Right lobe of liver (tissue), 6 donors: ENCODE measurements around the gene HDAC9. TPM values are rescaled to one million over a fixed set of nuclear protein-coding genes. Genes with fewer than 3 reads are reported as not detected.

Experiments
- ATAC-seq, 4 donors: fragments of 200-7000 bp; cut with Tn5 transposase; one replicate each; pipeline ENCODE4 v1.9.1; 2020; ENCODE audit warnings: mild to moderate bottlenecking in 4 of 4, moderate library complexity in 4 of 4
- DNase-seq, 3 donors: peaks; one replicate each; pipeline ENCODE4 v3.0.0-alpha.2; 2020
- H3K27ac ChIP-seq, 3 donors: fragments of 200-600 bp; one replicate each; pipeline ENCODE4 v1.8.0; 2022
- H3K27me3 ChIP-seq, 2 donors: fragments of 200-600 bp; one replicate each; pipeline ENCODE4 v1.8.0; 2022
- H3K36me3 ChIP-seq, 4 donors: fragments of 200-600 bp; sonication (generic) in 1 of 4; one replicate each; pipeline versions ENCODE4 v1.5.1 to v1.8.0; 2017 to 2022; ENCODE audit warnings: control low read depth in 1 of 4
- H3K4me1 ChIP-seq, 4 donors: fragments of 200-600 bp; sonication (generic) in 1 of 4; one replicate each; pipeline versions ENCODE4 v1.5.1 to v1.8.0; 2017 to 2022; ENCODE audit warnings: control low read depth in 1 of 4
- H3K4me3 ChIP-seq, 3 donors: fragments of 200-600 bp; one replicate each; pipeline ENCODE4 v1.8.0; 2022
- H3K9me3 ChIP-seq, 4 donors: fragments of 200-600 bp; sonication (generic) in 1 of 4; one replicate each; pipeline versions ENCODE4 v1.5.1 to v1.8.0; 2017 to 2022; ENCODE audit warnings: control low read depth in 1 of 4
- CTCF ChIP-seq, 4 donors: fragments of 200-600 bp in 3 of 4; fragments of 450-650 bp in 1 of 4; IDR thresholded peaks; one replicate each; pipeline versions ENCODE4 v1.5.1 to v1.8.0; 2016 to 2022; ENCODE audit warnings: antibody characterized with exemption in 4 of 4, mild to moderate bottlenecking in 2 of 4
- POLR2A ChIP-seq: fragments of 450-650 bp; IDR thresholded peaks from one replicate; pipeline ENCODE4 v1.6.1; 2017; ENCODE audit warnings: antibody characterized with exemption, mild to moderate bottlenecking
- WGBS: methylation state at CpG from one replicate; pipeline ENCODE4 v1.1.6; 2018; ENCODE audit warnings: low coverage, low lambda C conversion rate; ENCODE audit not compliant: insufficient coverage; ENCODE audit errors: missing lambda C conversion rate; 5-methylcytosine and 5-hydroxymethylcytosine counted together
- intact Hi-C, 2 donors: fragments of 100-400 bp; cut with DNase I; formaldehyde crosslinking; loops; one replicate each; pipeline versions ENCODE4 v1.11.2 to v1.14.1; 2022
- total RNA-seq, 6 experiments: library from RNA; depleted of rRNA in 2 of 6; stranded (reverse); fragments of >200 nt in 2 of 6; fragmentation: NEBNext Ultra II Directional in 3 of 6; extraction: Animal tissue kit (Norgen Biotek cat#: 25700) in 3 of 6; gene quantifications; one replicate each; pipeline versions ENCODE4 v1.1.0 to v1.2.4, GENCODE V29; 2016 to 2023
- donor health status: DM: no; HTN: yes; CAD: no.
- donor health status: DM: no; HTN: no; CAD: no.
- donor health status: DM: no; HTN: no; CAD: no.
- donor health status: DM: no; HTN: yes; CAD: no.
- donor health status: DM: no; HTN: yes; CAD: no.

The HDAC9 gene
- total RNA-seq, 6 experiments from 2014 or later: 1.0 to 4.1 (median 2.5) TPM

DNA sequence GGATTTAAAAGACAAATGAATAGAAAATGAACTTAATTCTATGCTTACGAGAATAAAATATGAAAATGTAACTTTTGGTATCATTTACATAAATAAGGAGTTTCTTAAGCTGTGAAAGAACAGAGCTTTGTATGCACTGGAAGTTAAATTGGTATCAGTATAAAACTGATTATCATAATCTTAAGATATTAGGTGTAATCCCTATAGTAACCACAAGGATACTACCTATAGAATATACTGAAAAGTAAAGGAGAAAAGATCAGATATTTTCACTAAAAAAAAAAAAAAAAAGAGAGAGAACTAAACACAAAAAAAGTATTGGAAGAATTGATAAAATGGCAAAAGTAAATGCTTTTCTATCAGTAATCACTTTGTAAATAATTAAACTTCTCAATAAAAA lies 521.8 kb downstream of the HDAC9 start:
- Histone ChIP-seq H3K9me3 (no peaks in the 10 kb centered on the region), H3K27me3 (no peaks in the 10 kb centered on the region), H3K4me1 (no peaks in the 10 kb centered on the region), H3K36me3 (no peaks in the 10 kb centered on the region), H3K27ac (no peak overlapping the region), H3K4me3 (no peak overlapping the region)
- ATAC-seq (no peak), DNase-seq (no peak)
- WGBS: 29% methylated on average over 1 of the region's 1 CpG
- intact Hi-C loops: no loop called here
- TF ChIP-seq CTCF (IDR thresholded peaks at IDR 0.05) (no peak), POLR2A (no peak)

DNA sequence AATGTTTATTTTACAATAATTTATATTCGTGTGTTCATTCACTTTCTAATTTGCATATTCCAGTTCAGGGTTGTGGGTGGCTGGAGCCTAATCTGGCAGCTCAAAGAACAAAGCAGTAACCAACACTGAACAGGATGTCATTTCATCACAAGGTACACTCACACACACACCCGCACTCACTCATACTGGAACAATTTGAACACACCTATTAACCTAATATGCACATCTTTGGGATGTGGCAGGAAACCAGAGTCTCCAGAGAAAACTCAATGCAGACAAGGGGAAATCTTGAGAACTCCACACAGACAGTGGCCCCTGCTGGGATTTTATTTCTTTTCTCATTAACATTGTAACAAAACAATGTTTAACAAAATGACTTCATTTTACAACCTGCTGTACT lies 524.5 kb downstream of the HDAC9 start:
- Histone ChIP-seq H3K9me3 (no peaks in the 10 kb centered on the region), H3K4me3 (no peak overlapping the region), H3K4me1 (no peaks in the 10 kb centered on the region), H3K27me3 (no peaks in the 10 kb centered on the region), H3K36me3 (no peaks in the 10 kb centered on the region), H3K27ac (no peak overlapping the region)
- intact Hi-C loops: no loop called here
- 57% methylated on average over 2 of the region's 2 CpGs for WGBS
- DNase-seq (no peak), ATAC-seq (no peak)
- TF ChIP-seq POLR2A: no peak
- no peak for TF ChIP-seq CTCF (IDR thresholded peaks at IDR 0.05)

- intact Hi-C loops: no loop called here
- H3K9me3 ChIP-seq: no peaks in the 10 kb centered on the region
- no peak for DNase-seq
- no peak for ATAC-seq
- no peak overlapping the region for H3K27ac ChIP-seq
- no peaks in the 10 kb centered on the region for H3K36me3 ChIP-seq
- H3K27me3 ChIP-seq: no peaks in the 10 kb centered on the region
- H3K4me1 ChIP-seq: no peaks in the 10 kb centered on the region
- no peak overlapping the region for H3K4me3 ChIP-seq
- TF ChIP-seq CTCF (IDR thresholded peaks at IDR 0.05) (no peak), POLR2A (no peak)
- 30% methylated on average over 2 of the region's 2 CpGs for WGBS
These were observed 525.2 kb downstream of the HDAC9 start for GRCh38 chr7:19020711-19021110.

GRCh38 chr7:19023477-19023876 lies 527.9 kb downstream of the HDAC9 start:
- intact Hi-C loops: no loop called here
- H3K9me3 ChIP-seq: no peaks in the 10 kb centered on the region

More at GRCh38 chr7:19023477-19023876, 527.9 kb downstream of the HDAC9 start:
- no peak overlapping the region for H3K27ac ChIP-seq
- no peaks in the 10 kb centered on the region for H3K27me3 ChIP-seq
- TF ChIP-seq POLR2A (no peak), CTCF (IDR thresholded peaks at IDR 0.05) (no peak)
- no peak overlapping the region for H3K4me3 ChIP-seq
- DNase-seq: no peak
- H3K36me3 ChIP-seq: no peaks in the 10 kb centered on the region
- 54% methylated on average over 3 of the region's 3 CpGs for WGBS
- no peaks in the 10 kb centered on the region for H3K4me1 ChIP-seq
- no peak for ATAC-seq
